PC-9 (cell line): ENCODE data around the gene ARSD.

ENCODE experiments used
- EZH2 ChIP-seq: fragments of 200-600 bp; sonication (generic); IDR thresholded peaks from 2 replicates; pipeline ENCODE4 v1.8.0; 2017; ENCODE audit warnings: antibody characterized with exemption, low read depth
- TF ChIP-seq, protein P1 (sequence below): fragments of 200-600 bp; sonication (generic); conservative IDR thresholded peaks from 2 replicates; pipeline ENCODE4 v1.6.1; 2017; ENCODE audit warnings: mixed run types, antibody characterized with exemption, mild to moderate bottlenecking, moderate library complexity

DNA sequence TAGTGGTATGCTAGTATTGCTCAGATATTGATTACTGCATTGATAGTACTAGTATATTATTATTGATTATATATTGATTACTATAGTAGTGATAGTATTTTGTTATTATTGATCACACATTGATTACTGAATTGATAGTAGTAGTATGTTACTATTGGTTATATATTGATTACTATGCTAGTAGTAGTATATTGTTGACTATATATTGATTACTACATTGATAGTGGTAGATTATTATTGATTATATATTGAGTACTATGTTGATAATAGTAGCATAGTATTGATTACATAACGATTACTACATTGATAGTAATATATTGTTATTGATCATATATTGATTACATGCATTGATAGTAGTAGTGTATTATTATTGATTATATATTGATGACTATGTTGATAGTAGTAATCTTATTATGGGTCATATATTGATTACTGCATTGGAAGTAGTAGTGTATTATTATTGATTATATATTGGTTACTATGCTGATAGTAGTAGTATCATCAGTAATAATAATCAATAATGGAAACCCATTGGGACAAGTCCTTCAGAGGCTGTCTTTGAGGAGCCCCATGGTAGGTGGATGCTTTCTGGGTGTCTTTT is 69.8 kb downstream of the ARSD start:
- TF ChIP-seq, protein P1, sequence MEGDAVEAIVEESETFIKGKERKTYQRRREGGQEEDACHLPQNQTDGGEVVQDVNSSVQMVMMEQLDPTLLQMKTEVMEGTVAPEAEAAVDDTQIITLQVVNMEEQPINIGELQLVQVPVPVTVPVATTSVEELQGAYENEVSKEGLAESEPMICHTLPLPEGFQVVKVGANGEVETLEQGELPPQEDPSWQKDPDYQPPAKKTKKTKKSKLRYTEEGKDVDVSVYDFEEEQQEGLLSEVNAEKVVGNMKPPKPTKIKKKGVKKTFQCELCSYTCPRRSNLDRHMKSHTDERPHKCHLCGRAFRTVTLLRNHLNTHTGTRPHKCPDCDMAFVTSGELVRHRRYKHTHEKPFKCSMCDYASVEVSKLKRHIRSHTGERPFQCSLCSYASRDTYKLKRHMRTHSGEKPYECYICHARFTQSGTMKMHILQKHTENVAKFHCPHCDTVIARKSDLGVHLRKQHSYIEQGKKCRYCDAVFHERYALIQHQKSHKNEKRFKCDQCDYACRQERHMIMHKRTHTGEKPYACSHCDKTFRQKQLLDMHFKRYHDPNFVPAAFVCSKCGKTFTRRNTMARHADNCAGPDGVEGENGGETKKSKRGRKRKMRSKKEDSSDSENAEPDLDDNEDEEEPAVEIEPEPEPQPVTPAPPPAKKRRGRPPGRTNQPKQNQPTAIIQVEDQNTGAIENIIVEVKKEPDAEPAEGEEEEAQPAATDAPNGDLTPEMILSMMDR = no peak
- TF ChIP-seq EZH2 = no peak
